NCI-H82 treated with DMSO at 0.1 percent for 48 hours (cell line): Measurements from ENCODE around the gene CD5L.

Source experiments
- DNase-seq: peaks from one replicate; lab custom pipeline; 2025; ENCODE audit not compliant: unreplicated experiment; lab: John Stamatoyannopoulos, UW

CD5L gene

DNA sequence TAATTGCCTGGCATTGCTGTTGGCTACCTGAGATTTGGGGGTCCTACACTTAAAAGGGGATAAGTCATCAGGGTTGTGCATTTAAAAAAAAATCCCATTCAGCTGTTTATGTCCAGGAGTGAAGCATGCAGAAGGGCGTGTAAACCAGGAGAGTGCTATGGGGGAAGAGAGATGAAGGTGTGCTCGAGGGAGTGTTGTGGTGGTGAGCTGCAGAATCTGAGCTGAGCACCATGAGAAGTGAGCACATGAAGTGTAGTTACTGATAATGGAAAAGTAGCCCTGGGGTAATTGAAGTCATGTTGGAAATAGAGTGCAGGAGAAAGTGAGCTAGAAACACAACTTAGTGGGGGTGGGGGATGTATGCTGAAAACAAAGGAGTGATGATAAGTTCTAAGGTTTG is 22.4 kb downstream of the CD5L start:
- DNase-seq, result no peak

GRCh38 chr1:157813269-157813668 is 28.3 kb downstream of the CD5L start:
- no peak for DNase-seq

DNA sequence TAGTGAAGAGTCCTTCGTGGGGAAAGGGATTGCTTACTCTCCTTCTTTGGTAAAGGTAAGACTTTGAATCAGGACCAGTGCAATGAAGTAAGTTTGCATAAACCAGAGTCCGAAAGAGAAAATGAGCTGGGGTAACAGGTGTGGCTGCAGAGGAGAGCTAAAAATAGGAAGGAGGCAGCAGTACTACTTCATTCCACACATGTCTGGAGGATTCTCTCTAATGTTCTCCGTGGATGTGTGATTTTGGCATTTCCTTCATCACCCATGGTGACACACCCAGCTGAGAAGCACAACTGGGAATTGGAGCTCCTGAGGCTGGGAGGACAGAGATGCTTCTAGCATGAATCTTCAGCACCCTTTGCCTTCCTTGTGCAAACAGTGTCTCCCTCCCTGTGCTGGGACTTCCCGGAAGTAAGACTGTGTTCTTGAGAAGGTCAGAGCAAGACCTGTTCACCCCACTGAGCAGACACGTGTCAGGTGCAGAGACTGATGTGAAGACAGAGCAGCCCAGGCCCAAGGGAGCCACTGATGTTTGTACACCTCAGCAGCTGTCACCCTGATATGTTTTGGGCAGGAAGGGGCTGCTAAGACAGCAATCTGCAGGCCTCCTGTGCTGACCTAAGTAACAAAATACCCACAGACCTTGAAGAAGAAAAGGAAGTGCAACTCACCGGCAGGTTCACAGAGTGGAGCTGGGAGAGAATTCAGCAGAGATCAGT is 35.0 kb downstream of the CD5L start:
- no peak for DNase-seq

DNA sequence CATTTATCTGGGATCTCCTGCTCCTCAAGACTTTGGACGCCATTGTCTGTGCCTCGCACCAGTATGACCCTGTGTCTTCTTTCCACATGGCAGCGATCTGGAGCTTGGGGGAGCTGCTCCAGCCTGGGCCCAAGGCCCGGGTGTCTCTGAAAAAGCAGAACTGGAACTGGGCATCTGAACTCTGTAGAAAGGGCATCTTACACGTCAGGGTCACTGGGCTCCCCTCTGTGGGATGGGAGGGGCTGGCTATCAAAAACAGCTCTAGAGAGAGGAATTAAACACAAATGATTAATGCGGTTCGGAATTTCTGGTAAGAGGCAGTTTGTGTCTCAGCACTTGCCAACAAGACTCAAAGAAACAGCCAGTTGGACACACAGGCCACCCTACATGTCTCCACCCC is 37.8 kb downstream of the CD5L start:
- DNase-seq, result no peak

DNA sequence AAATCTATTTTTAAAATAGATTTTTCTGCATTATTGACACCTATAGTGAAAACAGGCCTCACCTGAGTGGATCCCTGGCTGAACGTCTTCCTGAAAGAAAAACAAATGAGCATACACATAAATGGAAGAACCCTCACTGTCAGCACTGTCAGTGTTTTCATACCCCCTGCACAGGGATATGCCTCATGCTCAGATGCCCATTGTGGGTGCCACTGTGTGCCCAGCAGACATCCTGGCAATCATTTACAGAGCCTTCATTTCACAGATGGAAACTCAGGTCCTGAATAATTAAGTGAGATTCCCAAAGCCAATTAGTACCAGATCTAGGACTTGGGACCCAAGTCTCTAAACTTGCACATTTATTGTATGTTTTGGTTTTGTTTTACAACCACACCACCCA is 41.6 kb downstream of the CD5L start:
- DNase-seq, result no peak

- no peak for DNase-seq
Measured at GRCh38 chr1:157798211-157798610, 43.4 kb downstream of the CD5L start.

DNA sequence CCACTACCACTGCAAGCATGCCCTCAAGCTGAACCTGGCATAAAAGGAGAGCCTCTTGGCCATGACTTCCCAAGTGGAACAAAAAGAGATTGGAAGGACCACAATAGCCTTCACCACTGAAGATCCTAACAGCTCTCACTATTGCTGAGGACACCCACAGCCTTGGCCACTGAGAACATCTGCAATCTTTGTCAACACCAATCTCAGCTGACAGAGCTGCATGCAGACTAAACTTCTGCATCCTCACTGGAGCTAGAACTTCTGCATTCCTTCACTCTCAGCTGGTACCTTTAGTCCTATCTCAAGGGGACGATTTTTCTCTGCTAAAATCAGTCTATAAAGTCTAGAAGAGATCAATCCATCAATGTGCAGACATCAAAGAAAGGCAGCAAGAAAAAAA is 56.4 kb downstream of the CD5L start:
- DNase-seq, result no peak

GRCh38 chr1:157784801-157785200 is 56.8 kb downstream of the CD5L start:
- DNase-seq, result no peak

GRCh38 chr1:157782931-157783330 is 58.7 kb downstream of the CD5L start:
- DNase-seq, result no peak

- no peak for DNase-seq
Measured at GRCh38 chr1:157781048-157781447, 60.6 kb downstream of the CD5L start.
